ENCODE data around the gene SPATA3. TPM values are rescaled to one million over a fixed set of nuclear protein-coding genes. Genes with fewer than 3 reads are reported as not detected.
"Not testable (repeated sequence)": the region's sequence is repeated elsewhere in the genome, so short reads cannot be mapped to it uniquely, and the experiment has no call there.

SPATA3 gene
- total RNA-seq, 2 donors from 2014 or later, result 0.50 TPM; not detected in 1

GRCh38 chr2:231009236-231009919, 13.5 kb downstream of the SPATA3 start:
- DNase-seq (ENCODE audit: low spot score) (no peak), ATAC-seq (no peak)
- no peak overlapping the region for H3K4me3 Mint-ChIP-seq
- peaks cover 28 to 46% of the 10 kb centered on the region in 2 donors for H3K27me3 Mint-ChIP-seq
- H3K36me3 Mint-ChIP-seq, result peaks cover 13% of the 10 kb centered on the region
- H3K4me1 Mint-ChIP-seq (ENCODE audit: low read depth in 2 of 2), result peaks cover 5 to 11% of the 10 kb centered on the region in 2 donors
- no peak overlapping the region for H3K27ac Mint-ChIP-seq
- peaks cover 10% of the 10 kb centered on the region for H3K9me3 Mint-ChIP-seq

- ATAC-seq, result no peak
- Mint-ChIP-seq H3K9me3 (peaks cover 4% of the 10 kb centered on the region), H3K4me3 (no peak overlapping the region), H3K27ac (no peak overlapping the region), H3K36me3 (peaks cover 5% of the 10 kb centered on the region), H3K4me1 (ENCODE audit: low read depth in 2 of 2) (peaks cover 0 to 5% of the 10 kb centered on the region in 2 donors), H3K27me3 (peaks cover 31 to 46% of the 10 kb centered on the region in 2 donors)
- no peak for DNase-seq (ENCODE audit: low spot score)
Observed at GRCh38 chr2:231010201-231010730, 14.3 kb downstream of the SPATA3 start.

- Mint-ChIP-seq H3K4me3 (no peak overlapping the region), H3K27ac (no peak overlapping the region), H3K27me3 (peaks cover 31 to 48% of the 10 kb centered on the region in 2 donors), H3K9me3 (no peaks in the 10 kb centered on the region), H3K36me3 (no peaks in the 10 kb centered on the region), H3K4me1 (ENCODE audit: low read depth in 2 of 2) (no peaks in the 10 kb centered on the region)
- DNase-seq (ENCODE audit: low spot score), result no peak
- ATAC-seq, result no peak
Observed at GRCh38 chr2:231011526-231011925, 15.6 kb downstream of the SPATA3 start.

GRCh38 chr2:231012463-231012862, 16.5 kb downstream of the SPATA3 start:
- DNase-seq (ENCODE audit: low spot score) (no peak), ATAC-seq (no peak)
- Mint-ChIP-seq H3K36me3 (no peaks in the 10 kb centered on the region), H3K9me3 (no peaks in the 10 kb centered on the region), H3K4me1 (ENCODE audit: low read depth in 2 of 2) (no peaks in the 10 kb centered on the region), H3K27ac (no peak overlapping the region), H3K27me3 (peaks cover 33 to 55% of the 10 kb centered on the region in 2 donors), H3K4me3 (no peak overlapping the region)

GRCh38 chr2:231013820-231014219, 17.9 kb downstream of the SPATA3 start:
- peaks cover 31 to 58% of the 10 kb centered on the region in 2 donors for H3K27me3 Mint-ChIP-seq
- H3K4me1 Mint-ChIP-seq (ENCODE audit: low read depth in 2 of 2), result no peaks in the 10 kb centered on the region
- H3K4me3 Mint-ChIP-seq, result no peak overlapping the region
- H3K9me3 Mint-ChIP-seq, result no peaks in the 10 kb centered on the region
- no peak overlapping the region for H3K27ac Mint-ChIP-seq
- no peaks in the 10 kb centered on the region for H3K36me3 Mint-ChIP-seq
- DNase-seq (ENCODE audit: low spot score) (no peak), ATAC-seq (no peak)

- Mint-ChIP-seq H3K9me3 (no peaks in the 10 kb centered on the region), H3K27me3 (peaks cover 32 to 57% of the 10 kb centered on the region in 2 donors), H3K27ac (no peak overlapping the region), H3K36me3 (no peaks in the 10 kb centered on the region), H3K4me1 (ENCODE audit: low read depth in 2 of 2) (no peaks in the 10 kb centered on the region), H3K4me3 (no peak overlapping the region)
- no peak for DNase-seq (ENCODE audit: low spot score)
- no peak for ATAC-seq
Observed at GRCh38 chr2:231015478-231015877, 19.6 kb downstream of the SPATA3 start.

GRCh38 chr2:231015926-231016325, 20.0 kb downstream of the SPATA3 start:
- no peaks in the 10 kb centered on the region for H3K36me3 Mint-ChIP-seq
- no peaks in the 10 kb centered on the region for H3K4me1 Mint-ChIP-seq (ENCODE audit: low read depth in 2 of 2)
- H3K27me3 Mint-ChIP-seq, result peaks cover 35 to 55% of the 10 kb centered on the region in 2 donors
- no peak overlapping the region for H3K4me3 Mint-ChIP-seq
- DNase-seq (ENCODE audit: low spot score) (no peak), ATAC-seq (no peak)
- no peaks in the 10 kb centered on the region for H3K9me3 Mint-ChIP-seq
- no peak overlapping the region for H3K27ac Mint-ChIP-seq

GRCh38 chr2:231016566-231017230, 20.8 kb downstream of the SPATA3 start:
- H3K27me3 Mint-ChIP-seq, result peaks cover 40 to 53% of the 10 kb centered on the region in 2 donors
- H3K4me3 Mint-ChIP-seq, result no peak overlapping the region
- H3K27ac Mint-ChIP-seq, result peak overlapping the region in 1 of 2 donors; percentile 34
- no peak for ATAC-seq
- H3K9me3 Mint-ChIP-seq, result no peaks in the 10 kb centered on the region
- no peaks in the 10 kb centered on the region for H3K36me3 Mint-ChIP-seq
- no peaks in the 10 kb centered on the region for H3K4me1 Mint-ChIP-seq (ENCODE audit: low read depth in 2 of 2)
- no peak for DNase-seq (ENCODE audit: low spot score)

- Mint-ChIP-seq H3K27me3 (peaks cover 36 to 48% of the 10 kb centered on the region in 2 donors), H3K4me3 (no peak overlapping the region), H3K36me3 (no peaks in the 10 kb centered on the region), H3K27ac (peak overlapping the region in 1 of 2 donors; percentile 34), H3K4me1 (ENCODE audit: low read depth in 2 of 2) (no peaks in the 10 kb centered on the region), H3K9me3 (no peaks in the 10 kb centered on the region)
- ATAC-seq, result no peak
- DNase-seq (ENCODE audit: low spot score), result no peak
Observed at GRCh38 chr2:231017231-231017598, 21.3 kb downstream of the SPATA3 start.

GRCh38 chr2:231018184-231018583, 22.3 kb downstream of the SPATA3 start:
- H3K27me3 Mint-ChIP-seq, result peaks cover 32 to 42% of the 10 kb centered on the region in 2 donors
- H3K4me1 Mint-ChIP-seq (ENCODE audit: low read depth in 2 of 2), result no peaks in the 10 kb centered on the region
- no peak overlapping the region for H3K4me3 Mint-ChIP-seq
- ATAC-seq, result no peak
- no peak for DNase-seq (ENCODE audit: low spot score)
- H3K9me3 Mint-ChIP-seq, result no peaks in the 10 kb centered on the region
- H3K36me3 Mint-ChIP-seq, result no peaks in the 10 kb centered on the region
- no peak overlapping the region for H3K27ac Mint-ChIP-seq

- peaks cover 20 to 28% of the 10 kb centered on the region in 2 donors for H3K27me3 Mint-ChIP-seq
- not testable (repeated sequence) for H3K27ac Mint-ChIP-seq; DNase-seq (ENCODE audit: low spot score); H3K4me1 Mint-ChIP-seq (ENCODE audit: low read depth in 2 of 2); ATAC-seq; H3K36me3 Mint-ChIP-seq; H3K4me3 Mint-ChIP-seq; H3K9me3 Mint-ChIP-seq
Observed at GRCh38 chr2:231025059-231025458, 29.1 kb downstream of the SPATA3 start.

- DNase-seq (ENCODE audit: low spot score), result peak; percentile 41
- no peak overlapping the region for H3K27ac Mint-ChIP-seq
- no peak for ATAC-seq
- H3K36me3 Mint-ChIP-seq, result no peaks in the 10 kb centered on the region
- no peaks in the 10 kb centered on the region for H3K9me3 Mint-ChIP-seq
- peaks cover 16 to 27% of the 10 kb centered on the region in 2 donors for H3K27me3 Mint-ChIP-seq
- no peaks in the 10 kb centered on the region for H3K4me1 Mint-ChIP-seq (ENCODE audit: low read depth in 2 of 2)
- H3K4me3 Mint-ChIP-seq, result no peak overlapping the region
Observed at GRCh38 chr2:231028889-231029288, 33.0 kb downstream of the SPATA3 start.

- ATAC-seq (no peak), DNase-seq (ENCODE audit: low spot score) (peak; percentile 38)
- no peak overlapping the region for H3K27ac Mint-ChIP-seq
- H3K9me3 Mint-ChIP-seq, result no peaks in the 10 kb centered on the region
- no peaks in the 10 kb centered on the region for H3K4me1 Mint-ChIP-seq (ENCODE audit: low read depth in 2 of 2)
- peaks cover 23 to 31% of the 10 kb centered on the region in 2 donors for H3K27me3 Mint-ChIP-seq
- H3K36me3 Mint-ChIP-seq, result no peaks in the 10 kb centered on the region
- H3K4me3 Mint-ChIP-seq, result no peak overlapping the region
Observed at GRCh38 chr2:231029563-231029962, 33.6 kb downstream of the SPATA3 start.

GRCh38 chr2:231030725-231031124, 34.8 kb downstream of the SPATA3 start:
- DNase-seq (ENCODE audit: low spot score) (peak; percentile 1), ATAC-seq (no peak)
- Mint-ChIP-seq H3K27me3 (peaks cover 29 to 34% of the 10 kb centered on the region in 2 donors), H3K4me1 (ENCODE audit: low read depth in 2 of 2) (no peaks in the 10 kb centered on the region), H3K4me3 (no peak overlapping the region), H3K9me3 (no peaks in the 10 kb centered on the region), H3K27ac (no peak overlapping the region), H3K36me3 (no peaks in the 10 kb centered on the region)

Measured in natural killer cell treated with Interleukin-12 subunit alpha and Interleukin-12 subunit beta and Interleukin-15 and Interleukin-18, amount 100 ng/mL, for 72 hours (primary cell).